OCI-LY3 (cell line): Measurements from ENCODE around the gene FTCDNL1.

Experiments used
- CTCF ChIP-seq: fragments of 200-600, 300-600 bp; sonication (generic); IDR thresholded peaks from 2 replicates; pipeline ENCODE4 v1.5.1; 2014; ENCODE audit warnings: antibody characterized with exemption, low read length, low read depth
- EZH2phosphoT487 ChIP-seq: fragments of 200-600 bp; shearing (Covaris generic); IDR thresholded peaks from 2 replicates; pipeline ENCODE4 v1.6.1; 2018; ENCODE audit warnings: antibody characterized with exemption, mixed run types, low read depth

DNA sequence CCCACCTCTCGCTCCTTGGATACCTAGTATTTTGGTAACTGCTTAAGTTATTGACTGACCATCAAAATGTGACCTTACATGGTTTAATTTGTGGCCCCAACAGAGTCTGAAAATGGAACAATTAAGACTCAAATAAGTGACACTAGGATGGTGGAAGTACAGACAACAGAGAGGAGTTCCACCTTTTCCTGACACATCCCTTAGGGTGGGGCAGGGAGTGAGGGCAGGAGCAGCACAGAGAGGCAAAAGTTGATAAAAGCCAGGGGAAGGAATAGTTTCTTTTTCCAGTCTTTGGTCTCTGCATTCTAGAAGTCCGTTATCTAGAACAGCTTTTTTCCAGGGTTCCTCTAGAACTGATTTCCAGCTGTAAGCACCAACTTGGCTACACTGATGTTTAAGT lies 32.2 kb downstream of the FTCDNL1 start:
- TF ChIP-seq CTCF (no peak), EZH2phosphoT487 (no peak)
